ENCODE results near the gene RAB21. TPM values are rescaled to one million over a fixed set of nuclear protein-coding genes. Genes with fewer than 3 reads are reported as not detected.
A peak's percentile ranks its signal among the peaks of the same experiment; 100 is the strongest.

The RAB21 gene
- total and polyA plus RNA-seq, 2 of the 13 experiments (the other 11 are each of a cell fraction or from before 2014, with no cell fraction given), result 4.4 to 50.9 TPM

DNA sequence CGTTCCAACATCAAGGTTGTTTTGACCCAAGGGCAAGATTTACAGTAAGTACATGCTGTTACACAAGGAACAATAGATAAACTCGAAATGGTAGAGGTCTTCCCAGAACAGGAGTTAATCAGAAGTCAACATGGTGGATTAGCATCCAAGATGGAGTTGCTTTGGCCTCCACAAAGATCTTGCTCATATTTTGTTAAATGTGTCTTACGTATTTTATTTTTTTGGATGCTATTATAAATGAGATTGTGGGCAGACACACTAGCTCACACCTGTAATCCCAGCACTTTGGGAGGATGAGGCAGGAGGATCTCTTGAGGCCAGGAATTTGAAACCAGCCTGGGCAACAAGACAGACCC lies 22.3 kb upstream of the RAB21 start (continued):
- TF ChIP-seq ZC3H13 (CRISPR knock-in tag; IDR thresholded peaks at IDR 0.05) (no peak), SALL2 (CRISPR knock-in tag; IDR thresholded peaks at IDR 0.05) (no peak), PHB2 (IDR thresholded peaks at IDR 0.05; ENCODE audit: partially characterized antibody) (no peak), ZNF446 (CRISPR knock-in tag; IDR thresholded peaks at IDR 0.05) (no peak), KAT7 (CRISPR knock-in tag; IDR thresholded peaks at IDR 0.05; ENCODE audit: borderline replicate concordance) (no peak), MIXL1 (CRISPR knock-in tag; IDR thresholded peaks at IDR 0.05) (no peak), ZNF414 (CRISPR knock-in tag; IDR thresholded peaks at IDR 0.05) (no peak), MAF1 (CRISPR knock-in tag; IDR thresholded peaks at IDR 0.05; ENCODE audit: borderline replicate concordance) (0 out of 2 replicates have a peak, but pooled peaks have one; percentile 25), SIN3A (IDR thresholded peaks at IDR 0.05; ENCODE audit: borderline replicate concordance, low read depth, low read length) (no peak), ZNF577 (CRISPR knock-in tag; IDR thresholded peaks at IDR 0.05; ENCODE audit: borderline replicate concordance, low read depth) (no peak), ZBTB49 (CRISPR knock-in tag; IDR thresholded peaks at IDR 0.05; ENCODE audit: borderline replicate concordance) (no peak), IRF9 (CRISPR knock-in tag; IDR thresholded peaks at IDR 0.05; ENCODE audit: borderline replicate concordance) (no peak), ZBTB7B (CRISPR knock-in tag; IDR thresholded peaks at IDR 0.05) (peak; percentile 9; the same call in 1 of the 2 replicates), HDAC1 (CRISPR knock-in tag; IDR thresholded peaks at IDR 0.05) (no peak), ZBTB7A (CRISPR knock-in tag; IDR thresholded peaks at IDR 0.05) (no peak), ZNF136 (CRISPR knock-in tag; IDR thresholded peaks at IDR 0.05; ENCODE audit: low read depth) (no peak), RARG (CRISPR knock-in tag; IDR thresholded peaks at IDR 0.05; ENCODE audit: low read depth) (no peak), HNF4G (IDR thresholded peaks at IDR 0.05; ENCODE audit: borderline replicate concordance, low read depth, low read length) (peak; percentile 4; the same call in 1 of the 2 replicates), HNF4G (CRISPR knock-in tag; IDR thresholded peaks at IDR 0.05; ENCODE audit: borderline replicate concordance, low read depth) (no peak), ZBTB43 (CRISPR knock-in tag; conservative IDR thresholded peaks at IDR 0.05) (no peak), ZNF235 (CRISPR knock-in tag; IDR thresholded peaks at IDR 0.05; ENCODE audit: borderline replicate concordance) (no peak)
- TF ChIP-seq, protein P1, sequence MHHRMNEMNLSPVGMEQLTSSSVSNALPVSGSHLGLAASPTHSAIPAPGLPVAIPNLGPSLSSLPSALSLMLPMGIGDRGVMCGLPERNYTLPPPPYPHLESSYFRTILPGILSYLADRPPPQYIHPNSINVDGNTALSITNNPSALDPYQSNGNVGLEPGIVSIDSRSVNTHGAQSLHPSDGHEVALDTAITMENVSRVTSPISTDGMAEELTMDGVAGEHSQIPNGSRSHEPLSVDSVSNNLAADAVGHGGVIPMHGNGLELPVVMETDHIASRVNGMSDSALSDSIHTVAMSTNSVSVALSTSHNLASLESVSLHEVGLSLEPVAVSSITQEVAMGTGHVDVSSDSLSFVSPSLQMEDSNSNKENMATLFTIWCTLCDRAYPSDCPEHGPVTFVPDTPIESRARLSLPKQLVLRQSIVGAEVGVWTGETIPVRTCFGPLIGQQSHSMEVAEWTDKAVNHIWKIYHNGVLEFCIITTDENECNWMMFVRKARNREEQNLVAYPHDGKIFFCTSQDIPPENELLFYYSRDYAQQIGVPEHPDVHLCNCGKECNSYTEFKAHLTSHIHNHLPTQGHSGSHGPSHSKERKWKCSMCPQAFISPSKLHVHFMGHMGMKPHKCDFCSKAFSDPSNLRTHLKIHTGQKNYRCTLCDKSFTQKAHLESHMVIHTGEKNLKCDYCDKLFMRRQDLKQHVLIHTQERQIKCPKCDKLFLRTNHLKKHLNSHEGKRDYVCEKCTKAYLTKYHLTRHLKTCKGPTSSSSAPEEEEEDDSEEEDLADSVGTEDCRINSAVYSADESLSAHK (CRISPR knock-in tag; IDR thresholded peaks at IDR 0.05; ENCODE audit: borderline replicate concordance), result no peak

All from HepG2 (cell line).